Motor neuron (in vitro differentiated cells): ENCODE measurements around the gene CD68. TPM values are rescaled to one million over a fixed set of nuclear protein-coding genes. Genes with fewer than 3 reads are reported as not detected.
"Not testable (repeated sequence)": the region's sequence is repeated elsewhere in the genome, so short reads cannot be mapped to it uniquely, and the experiment has no call there.

Experiments used
- ATAC-seq, 8 experiments: fragments of 200-7000 bp; cut with Tn5 transposase; replicated peaks in 6 of 8; 2 replicates each; pipeline ENCODE4 v1.8.0; 2021; ENCODE audit warnings: mild to moderate bottlenecking in 8 of 8, moderate library complexity in 8 of 8
- H3K27ac ChIP-seq, 2 donors: fragments of 250-450 bp; sonication (Bioruptor Pico); 2 replicates each; pipeline ENCODE4 v1.9.0; 2021; ENCODE audit warnings: antibody characterized with exemption in 2 of 2, mild to moderate bottlenecking in 2 of 2, moderate library complexity in 1 of 2
- H3K4me1 ChIP-seq, 2 donors: fragments of 250-450 bp; sonication (Bioruptor Pico); replicated peaks in 1 of 2; 2 replicates each; pipeline ENCODE4 v1.6.1; 2021; ENCODE audit warnings: antibody characterized with exemption in 2 of 2, mild to moderate bottlenecking in 2 of 2, moderate library complexity in 1 of 2
- H3K4me3 ChIP-seq, 5 donors: fragments of 250-450 bp; sonication (Bioruptor Pico); 2 replicates each; pipeline ENCODE4 v1.9.0; 2021; ENCODE audit warnings: antibody characterized with exemption in 5 of 5, mild to moderate bottlenecking in 5 of 5, moderate library complexity in 4 of 5
- WGBS, 10 experiments: fragments of 450-650 bp; shearing (Covaris generic); methylation state at CpG; one replicate each; pipeline ENCODE4 v1.0.0; 2022; 5-methylcytosine and 5-hydroxymethylcytosine counted together
- in situ Hi-C, 9 experiments: fragments of 400-800 bp; cut with MboI; loops; one replicate each; pipeline ENCODE4 v1.15.0; 2021; ENCODE audit warnings: low sequenced_read_pairs in 9 of 9, low pct_unique_long_range_greater_than_20kb in 2 of 9; ENCODE audit not compliant: unreplicated experiment in 9 of 9
- total RNA-seq, 8 experiments: library from RNA; unstranded; fragments of 300-600 nt; gene quantifications; 2 replicates each; pipeline versions ENCODE4 v1.2.3 to v1.2.4, GENCODE V29; 2022

The CD68 gene
- total RNA-seq, 8 experiments from 2014 or later: 0.58 to 15.7 (median 2.5) TPM

- Histone ChIP-seq H3K4me3 (peak within 1 kb of the TSS; percentile 59 to 93 (median 69)), H3K27ac (peak within 1 kb of the TSS; percentile 91 to 94), H3K4me1 (peaks cover 15 to 22% of the 10 kb centered on the region in 2 donors)
- peak; percentile 84 to 93 (median 90) for ATAC-seq
- in situ Hi-C loops: no loop called here
- 0% methylated on average over 1 to 4 of the region's 93 CpGs; no CpG with 5 or more reads in 5 of the 10 experiments for WGBS, 10 experiments
These were observed 35.2 kb downstream of the CD68 start, which contains the start of gene FXR2 for GRCh38 chr17:7614425-7615264. FXR2 (minus strand) TSS chr17:7614897; CDS start chr17:7614532, 365 bp downstream.

- peaks cover 15 to 22% of the 10 kb centered on the region in 2 donors for H3K4me1 ChIP-seq
These were observed 35.9 kb downstream of the CD68 start for GRCh38 chr17:7615265-7615747.

GRCh38 chr17:7618608-7619007, 39.2 kb downstream of the CD68 start:
- no peak for ATAC-seq
- in situ Hi-C loops: no loop called here
- Histone ChIP-seq H3K4me1 (peaks cover under 1 to 2% of the 10 kb centered on the region in 2 donors), H3K27ac (no peak overlapping the region), H3K4me3 (no peak overlapping the region)
- 25 to 90% (median 83%) methylated on average over 1 to 5 of the region's 5 CpGs for WGBS, 10 experiments

More at GRCh38 chr17:7615265-7615747, 35.9 kb downstream of the CD68 start:
- Histone ChIP-seq H3K4me3 (peak overlapping the region; percentile 35 to 41 (median 40)), H3K27ac (peak overlapping the region; percentile 52 to 77)
- WGBS, 10 experiments: 2 to 33% (median 6%) methylated on average over 3 to 12 of the region's 28 CpGs; no CpG with 5 or more reads in 5 of the 10 experiments
- no peak for ATAC-seq
- in situ Hi-C loops: no loop called here

DNA sequence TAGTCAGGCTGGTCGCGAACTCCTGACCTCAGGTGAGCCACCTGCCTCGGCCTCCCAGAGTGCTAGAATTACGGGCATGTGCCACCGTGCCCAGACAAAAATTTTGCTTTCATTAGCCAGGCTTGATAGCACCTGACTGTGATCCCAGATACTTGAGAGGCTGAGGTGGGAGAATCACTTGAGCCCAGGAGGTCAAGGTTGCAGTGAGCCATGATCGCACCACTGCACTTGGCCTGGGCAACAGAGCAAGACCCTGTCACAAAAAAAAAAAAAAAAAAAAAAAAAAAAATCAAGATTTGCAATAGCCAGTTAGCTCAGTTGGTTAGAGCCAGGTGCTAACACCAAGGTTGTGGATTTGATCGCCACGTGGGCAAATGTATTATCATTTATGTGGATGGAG, 41.4 kb downstream of the CD68 start:
- ATAC-seq: no peak
- H3K4me1 ChIP-seq: no peaks in the 10 kb centered on the region
- H3K4me3 ChIP-seq: no peak overlapping the region
- in situ Hi-C loops: no loop called here
- WGBS, 10 experiments: 78 to 100% (median 85%) methylated on average over 1 to 5 of the region's 8 CpGs; no CpG with 5 or more reads in 3 of the 10 experiments
- no peak overlapping the region for H3K27ac ChIP-seq

DNA sequence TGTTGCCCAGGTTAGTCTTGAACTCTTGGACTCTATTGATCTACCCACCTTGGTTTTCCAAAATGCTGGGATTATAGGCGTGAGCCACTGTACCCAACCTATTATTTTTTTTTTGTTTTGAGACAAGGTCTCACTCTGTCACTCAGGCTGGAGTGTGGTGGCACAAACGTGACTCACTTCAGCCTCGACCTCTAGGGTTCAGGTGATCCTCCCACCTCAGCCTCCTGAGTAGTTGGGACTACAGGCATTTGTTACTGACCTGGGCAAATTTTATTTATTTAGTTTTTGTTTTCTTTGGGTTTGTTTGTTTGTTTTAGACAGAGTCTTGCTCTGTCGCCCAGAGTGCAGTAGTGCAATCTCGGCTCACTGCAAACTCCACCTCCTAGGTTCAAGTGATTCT, 44.2 kb downstream of the CD68 start:
- 20 to 80% (median 60%) methylated on average over 1 to 3 of the region's 5 CpGs; no CpG with 5 or more reads in 3 of the 10 experiments for WGBS, 10 experiments
- in situ Hi-C loops: no loop called here
- H3K4me1 ChIP-seq: peaks cover 5 to 11% of the 10 kb centered on the region in 2 donors
- H3K27ac ChIP-seq: no peak overlapping the region
- no peak overlapping the region for H3K4me3 ChIP-seq
- no peak for ATAC-seq

DNA sequence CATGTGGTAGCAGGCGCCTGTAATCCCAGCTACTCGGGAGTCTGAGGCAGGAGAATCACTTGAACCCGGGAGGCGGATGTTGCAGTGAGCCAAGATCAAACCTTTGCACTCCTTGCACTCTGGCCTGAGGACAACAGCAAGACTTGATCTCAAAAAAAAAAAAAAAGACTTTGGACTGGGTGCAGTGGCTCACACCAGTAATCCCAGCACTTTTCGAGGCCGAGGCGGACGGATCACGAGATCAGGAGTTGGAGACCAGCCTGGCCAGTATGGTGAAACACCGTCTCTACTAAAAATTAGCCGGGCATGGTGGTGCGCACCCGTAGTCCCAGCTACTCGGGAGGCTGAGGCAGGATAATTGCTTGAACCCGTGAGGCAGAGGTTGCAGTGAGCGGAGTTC, 46.3 kb downstream of the CD68 start:
- 91 to 100% (median 97%) methylated on average over 1 to 13 of the region's 16 CpGs; no CpG with 5 or more reads in 2 of the 10 experiments for WGBS, 10 experiments
- ATAC-seq, H3K27ac ChIP-seq, H3K4me3 ChIP-seq, in situ Hi-C loops: not testable (repeated sequence)
- peaks cover 5 to 11% of the 10 kb centered on the region in 2 donors for H3K4me1 ChIP-seq

DNA sequence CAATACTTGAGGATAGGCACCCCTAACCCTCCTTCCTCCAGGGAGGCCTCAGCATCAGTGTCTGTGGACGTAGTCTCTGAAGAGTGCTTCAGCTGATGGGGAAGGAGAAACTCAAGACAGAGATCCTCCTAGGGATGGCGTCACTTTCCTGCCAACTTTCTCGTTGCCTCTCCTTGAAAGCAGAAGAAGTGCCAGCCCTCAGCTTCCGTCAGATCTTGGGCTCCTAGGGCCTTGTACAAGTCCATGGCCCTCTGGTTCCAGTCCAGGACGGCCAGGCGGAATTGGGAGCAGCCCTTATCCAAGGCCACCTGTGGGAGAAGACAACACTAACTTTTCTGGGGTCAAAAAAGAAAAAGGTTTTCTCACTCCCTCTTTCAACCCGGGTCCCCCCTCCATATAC, 46.9 kb downstream of the CD68 start:
- Histone ChIP-seq H3K4me3 (peak overlapping the region; percentile 51 to 85 (median 60)), H3K4me1 (peaks cover 5 to 11% of the 10 kb centered on the region in 2 donors), H3K27ac (peak overlapping the region in 1 of 2 donors; percentile 92)
- WGBS, 10 experiments: 79 to 100% (median 90%) methylated on average over 1 to 6 of the region's 7 CpGs; no CpG with 5 or more reads in 3 of the 10 experiments
- ATAC-seq: no peak
- in situ Hi-C loops: no loop called here

- WGBS, 10 experiments: 0 to 33% (median 0%) methylated on average over 1 to 3 of the region's 6 CpGs; no CpG with 5 or more reads in 5 of the 10 experiments
- Histone ChIP-seq H3K4me1 (peaks cover 5 to 11% of the 10 kb centered on the region in 2 donors), H3K27ac (peak overlapping the region; percentile 90 to 92), H3K4me3 (peak overlapping the region; percentile 51 to 85 (median 60))
- in situ Hi-C loops: no loop called here
- no peak for ATAC-seq
These were observed 47.5 kb downstream of the CD68 start for GRCh38 chr17:7626956-7627249.

DNA sequence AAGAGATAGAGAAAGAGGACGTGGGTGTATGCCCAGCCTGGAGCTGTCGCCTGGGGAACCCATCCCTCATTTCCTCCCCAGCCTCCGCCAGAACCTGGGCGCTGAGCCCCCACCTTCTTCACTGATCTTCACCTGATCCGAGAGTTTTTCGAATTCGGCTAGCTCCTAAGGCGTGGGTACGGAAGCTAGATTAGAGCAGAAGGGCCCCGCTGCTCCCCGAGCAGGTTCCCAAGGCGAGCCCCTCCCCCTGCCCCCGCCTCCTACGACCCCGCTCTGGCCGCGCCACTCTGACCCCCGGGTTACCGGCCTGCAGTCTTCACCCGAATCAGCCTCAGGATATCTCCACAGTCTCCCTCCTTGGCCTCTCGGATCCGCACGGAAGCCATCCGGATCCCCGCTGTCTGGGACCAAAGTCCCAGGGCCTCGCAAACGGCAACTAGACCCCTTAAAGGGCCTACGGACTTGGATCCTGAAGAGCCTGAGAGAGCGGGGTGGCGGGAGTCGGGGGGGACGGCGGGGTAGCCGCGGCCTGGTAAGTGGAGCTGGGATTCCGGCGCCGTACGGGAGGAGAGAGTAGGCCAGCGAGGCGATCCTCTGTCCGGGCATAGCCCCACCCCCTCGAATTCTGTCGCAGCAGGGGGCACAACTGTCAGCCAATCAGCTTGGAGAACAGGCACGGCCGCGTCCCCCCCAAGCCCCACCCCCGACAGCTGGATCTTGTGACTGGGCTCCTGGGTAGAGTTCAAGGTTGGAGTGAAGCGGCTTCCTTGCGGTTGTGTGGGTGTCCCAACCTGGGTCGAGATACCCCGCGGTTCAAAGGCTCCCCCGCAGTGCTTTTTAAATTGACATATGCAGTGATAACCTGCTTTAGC, 48.0 kb downstream of the CD68 start, which contains the start of gene SAT2:
SAT2 (minus strand) TSS at position 572 of the 872 bp plus-strand sequence; CDS start at position 386, 186 bp downstream.
- Histone ChIP-seq H3K4me1 (peaks cover 5 to 11% of the 10 kb centered on the region in 2 donors), H3K27ac (peak within 1 kb of the TSS; percentile 90 to 92), H3K4me3 (peak within 1 kb of the TSS; percentile 51 to 85 (median 60))
- in situ Hi-C loops: no loop called here
- ATAC-seq: peak; percentile 94 to 98 (median 96)
- 0 to 40% (median 0%) methylated on average over 1 to 4 of the region's 54 CpGs; no CpG with 5 or more reads in 5 of the 10 experiments for WGBS, 10 experiments

GRCh38 chr17:7629939-7630571, 50.6 kb downstream of the CD68 start, which contains the start of gene SHBG:
SHBG (plus strand) TSS chr17:7630135; CDS start chr17:7630173, 38 bp downstream.
- no peak for ATAC-seq
- 33 to 90% (median 63%) methylated on average over 1 to 4 of the region's 13 CpGs; no CpG with 5 or more reads in 4 of the 10 experiments for WGBS, 10 experiments
- in situ Hi-C loops: no loop called here
- no peak within 1 kb of the TSS for H3K27ac ChIP-seq
- H3K4me3 ChIP-seq: no peak within 1 kb of the TSS
- H3K4me1 ChIP-seq: peaks cover 14% of the 10 kb centered on the region in 2 donors
